ENCODE results near the gene TPRX2. TPM values are rescaled to one million over a fixed set of nuclear protein-coding genes. Genes with fewer than 3 reads are reported as not detected.
"Not testable (repeated sequence)": the region's sequence is repeated elsewhere in the genome, so short reads cannot be mapped to it uniquely, and the experiment has no call there.

Gene TPRX2
- total and polyA plus RNA-seq, 4 donors: not detected

- H3K36me3 ChIP-seq (ENCODE audit: control insufficient read depth in 4 of 4, insufficient read depth in 3 of 4, low read depth in 1 of 4, low read length in 3 of 4): no peaks in the 10 kb centered on the region
- no peak overlapping the region for H3K27ac ChIP-seq (ENCODE audit: low read depth in 1 of 2, low read length in 2 of 2)
- no peak overlapping the region for H3K4me3 ChIP-seq (ENCODE audit: low read depth in 1 of 3, low read length in 3 of 3)
- H3K27me3 ChIP-seq (ENCODE audit: control insufficient read depth in 4 of 4, insufficient read depth in 4 of 4, low read length in 3 of 4): no peaks in the 10 kb centered on the region
- H3K9me3 ChIP-seq (ENCODE audit: control insufficient read depth in 4 of 4, low read length in 3 of 4): no peaks in the 10 kb centered on the region
- WGBS: 84% methylated on average over 7 of the region's 7 CpGs
- H3K9ac ChIP-seq (ENCODE audit: low read depth in 1 of 2, low read length in 2 of 2): no peak overlapping the region
- no peak for TF ChIP-seq RXRA (IDR thresholded peaks at IDR 0.05)
- TF ChIP-seq, protein P1, sequence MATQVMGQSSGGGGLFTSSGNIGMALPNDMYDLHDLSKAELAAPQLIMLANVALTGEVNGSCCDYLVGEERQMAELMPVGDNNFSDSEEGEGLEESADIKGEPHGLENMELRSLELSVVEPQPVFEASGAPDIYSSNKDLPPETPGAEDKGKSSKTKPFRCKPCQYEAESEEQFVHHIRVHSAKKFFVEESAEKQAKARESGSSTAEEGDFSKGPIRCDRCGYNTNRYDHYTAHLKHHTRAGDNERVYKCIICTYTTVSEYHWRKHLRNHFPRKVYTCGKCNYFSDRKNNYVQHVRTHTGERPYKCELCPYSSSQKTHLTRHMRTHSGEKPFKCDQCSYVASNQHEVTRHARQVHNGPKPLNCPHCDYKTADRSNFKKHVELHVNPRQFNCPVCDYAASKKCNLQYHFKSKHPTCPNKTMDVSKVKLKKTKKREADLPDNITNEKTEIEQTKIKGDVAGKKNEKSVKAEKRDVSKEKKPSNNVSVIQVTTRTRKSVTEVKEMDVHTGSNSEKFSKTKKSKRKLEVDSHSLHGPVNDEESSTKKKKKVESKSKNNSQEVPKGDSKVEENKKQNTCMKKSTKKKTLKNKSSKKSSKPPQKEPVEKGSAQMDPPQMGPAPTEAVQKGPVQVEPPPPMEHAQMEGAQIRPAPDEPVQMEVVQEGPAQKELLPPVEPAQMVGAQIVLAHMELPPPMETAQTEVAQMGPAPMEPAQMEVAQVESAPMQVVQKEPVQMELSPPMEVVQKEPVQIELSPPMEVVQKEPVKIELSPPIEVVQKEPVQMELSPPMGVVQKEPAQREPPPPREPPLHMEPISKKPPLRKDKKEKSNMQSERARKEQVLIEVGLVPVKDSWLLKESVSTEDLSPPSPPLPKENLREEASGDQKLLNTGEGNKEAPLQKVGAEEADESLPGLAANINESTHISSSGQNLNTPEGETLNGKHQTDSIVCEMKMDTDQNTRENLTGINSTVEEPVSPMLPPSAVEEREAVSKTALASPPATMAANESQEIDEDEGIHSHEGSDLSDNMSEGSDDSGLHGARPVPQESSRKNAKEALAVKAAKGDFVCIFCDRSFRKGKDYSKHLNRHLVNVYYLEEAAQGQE (IDR thresholded peaks at IDR 0.05): no peak
- TF ChIP-seq NR2F2 (IDR thresholded peaks at IDR 0.05): no peak
- TF ChIP-seq EGR1 (IDR thresholded peaks at IDR 0.05; ENCODE audit: low read depth in 2 of 2): no peak
- TF ChIP-seq FOXA2 (IDR thresholded peaks at IDR 0.05): no peak
- no peak for TF ChIP-seq ATF3 (IDR thresholded peaks at IDR 0.05)
- no peak for TF ChIP-seq HNF4A (conservative IDR thresholded peaks at IDR 0.05)
- no peak for TF ChIP-seq YY1 (IDR thresholded peaks at IDR 0.05)
- no peak for TF ChIP-seq JUND (IDR thresholded peaks at IDR 0.05)
- TF ChIP-seq, protein P2, sequence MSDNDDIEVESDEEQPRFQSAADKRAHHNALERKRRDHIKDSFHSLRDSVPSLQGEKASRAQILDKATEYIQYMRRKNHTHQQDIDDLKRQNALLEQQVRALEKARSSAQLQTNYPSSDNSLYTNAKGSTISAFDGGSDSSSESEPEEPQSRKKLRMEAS (IDR thresholded peaks at IDR 0.05): no peak
- TF ChIP-seq ZBTB33 (IDR thresholded peaks at IDR 0.05): no peak
- peaks cover 4 to 6% (median 5%) of the 10 kb centered on the region in 4 donors for H3K4me1 ChIP-seq (ENCODE audit: control insufficient read depth in 4 of 4, insufficient read depth in 4 of 4, low read length in 3 of 4)
- no peak for DNase-seq (ENCODE audit: low spot score)
Measured at GRCh38 chr19:47901370-47901769, 42.3 kb downstream of the TPRX2 start.

DNA sequence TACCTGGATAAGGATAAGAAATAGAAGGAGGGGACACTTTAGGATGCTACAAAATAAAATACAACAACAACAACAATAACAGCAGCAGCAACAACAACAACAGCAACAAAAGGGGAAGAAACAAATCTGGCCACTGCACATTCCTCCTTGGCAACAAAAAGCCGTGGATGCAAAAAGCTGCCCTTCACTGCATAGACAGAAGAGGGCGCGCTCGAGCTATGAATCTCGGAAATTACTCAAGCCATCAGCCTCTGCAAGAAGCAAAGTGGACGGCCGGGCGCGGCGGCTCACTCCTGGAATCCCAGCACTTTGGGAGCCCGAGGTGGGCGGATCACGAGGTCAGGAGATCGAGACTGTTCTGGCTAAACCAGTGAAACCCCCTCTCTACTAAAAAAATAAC lies 50.3 kb downstream of the TPRX2 start:
- not testable (repeated sequence) for H3K4me1 ChIP-seq (ENCODE audit: control insufficient read depth in 4 of 4, insufficient read depth in 4 of 4, low read length in 3 of 4); H3K9ac ChIP-seq (ENCODE audit: low read depth in 1 of 2, low read length in 2 of 2); H3K4me3 ChIP-seq (ENCODE audit: low read depth in 1 of 3, low read length in 3 of 3); H3K9me3 ChIP-seq (ENCODE audit: control insufficient read depth in 4 of 4, low read length in 3 of 4); H3K36me3 ChIP-seq (ENCODE audit: control insufficient read depth in 4 of 4, insufficient read depth in 3 of 4, low read depth in 1 of 4, low read length in 3 of 4); H3K27ac ChIP-seq (ENCODE audit: low read depth in 1 of 2, low read length in 2 of 2); DNase-seq (ENCODE audit: low spot score); H3K27me3 ChIP-seq (ENCODE audit: control insufficient read depth in 4 of 4, insufficient read depth in 4 of 4, low read length in 3 of 4)
- WGBS: under 1% methylated on average over 5 of the region's 14 CpGs
- TF ChIP-seq RAD21 (IDR thresholded peaks at IDR 0.05): peak in 1 of 2 donors; percentile 13

- not testable (repeated sequence) for H3K27ac ChIP-seq (ENCODE audit: low read depth in 1 of 2, low read length in 2 of 2); H3K9ac ChIP-seq (ENCODE audit: low read depth in 1 of 2, low read length in 2 of 2); H3K4me1 ChIP-seq (ENCODE audit: control insufficient read depth in 4 of 4, insufficient read depth in 4 of 4, low read length in 3 of 4); DNase-seq (ENCODE audit: low spot score); H3K4me3 ChIP-seq (ENCODE audit: low read depth in 1 of 3, low read length in 3 of 3); H3K27me3 ChIP-seq (ENCODE audit: control insufficient read depth in 4 of 4, insufficient read depth in 4 of 4, low read length in 3 of 4); H3K9me3 ChIP-seq (ENCODE audit: control insufficient read depth in 4 of 4, low read length in 3 of 4); H3K36me3 ChIP-seq (ENCODE audit: control insufficient read depth in 4 of 4, insufficient read depth in 3 of 4, low read depth in 1 of 4, low read length in 3 of 4)
- 88% methylated on average over 1 of the region's 2 CpGs for WGBS
Measured at GRCh38 chr19:47910191-47910590, 51.2 kb downstream of the TPRX2 start.

Other genes with a start within 250 kb of the TPRX2 start
- gene EHD2, start 145.8 kb upstream of the TPRX2 start, total RNA-seq: 1 to 10 TPM; 3.2 to 6.2 TPM
- gene EHD2, start 145.8 kb upstream of the TPRX2 start, polyA plus RNA-seq: 1 to 10 TPM; 5.5 to 7.9 TPM
- 10 to 100 TPM; 38.3 to 38.9 TPM for gene NOP53, start 113.7 kb upstream of the TPRX2 start, total RNA-seq
- gene NOP53, start 113.7 kb upstream of the TPRX2 start, polyA plus RNA-seq: 10 to 100 TPM; 25.8 to 85.5 TPM
- 10 to 100 TPM; 28.2 to 50.0 TPM for gene SELENOW, start 80.5 kb upstream of the TPRX2 start, total RNA-seq
- 100 to 1,000 TPM in 1 of 2 donors, 10 to 100 TPM in 1; 84.8 to 102 TPM for gene SELENOW, start 80.5 kb upstream of the TPRX2 start, polyA plus RNA-seq
- not detected for gene TPRX1, start 54.7 kb upstream of the TPRX2 start, total RNA-seq
- not detected for gene TPRX1, start 54.7 kb upstream of the TPRX2 start, polyA plus RNA-seq
- gene CRX, start 37.3 kb upstream of the TPRX2 start, total RNA-seq: not detected
- under 1 TPM in 1 of 2 donors, not detected in 1; 0.04 TPM for gene CRX, start 37.3 kb upstream of the TPRX2 start, polyA plus RNA-seq
- 100 to 1,000 TPM in 1 of 2 donors, 10 to 100 TPM in 1; 22.9 to 655 TPM for gene SULT2A1, start 27.1 kb downstream of the TPRX2 start, total RNA-seq
- 100 to 1,000 TPM; 726 to 892 TPM for gene SULT2A1, start 27.1 kb downstream of the TPRX2 start, polyA plus RNA-seq
- not detected for gene BSPH1, start 132.9 kb downstream of the TPRX2 start, total RNA-seq
- gene BSPH1, start 132.9 kb downstream of the TPRX2 start, polyA plus RNA-seq: not detected
- not detected for gene ELSPBP1, start 135.4 kb downstream of the TPRX2 start, total RNA-seq
- gene ELSPBP1, start 135.4 kb downstream of the TPRX2 start, polyA plus RNA-seq: not detected
- gene CABP5, start 184.8 kb downstream of the TPRX2 start, total RNA-seq: not detected
- not detected for gene CABP5, start 184.8 kb downstream of the TPRX2 start, polyA plus RNA-seq